PC-3 (cell line): ENCODE data around the gene NRIP1. TPM values are rescaled to one million over a fixed set of nuclear protein-coding genes. Genes with fewer than 3 reads are reported as not detected.

Experiments
- ATAC-seq: fragments of 200-7000 bp; cut with Tn5 transposase; 2 replicates; pipeline ENCODE4 v1.9.1; 2020; ENCODE audit warnings: mild to moderate bottlenecking, moderate library complexity
- BruUV-seq: library from RNA; stranded (reverse); fragments of 400-500 nt; replicated peaks from 2 replicates; lab custom pipeline; 2021; lab: Mats Ljungman, UMichigan
- CTCF ChIA-PET: fragments of 300-600 bp; sonication (Branson Sonifier 250); formaldehyde crosslinking; loops from one replicate; lab custom pipeline; 2022; ENCODE audit warnings: antibody characterized with exemption; lab: Charles Lee
- POLR2A ChIA-PET: fragments of 300-600 bp; sonication (Branson Sonifier 250); formaldehyde crosslinking; loops from one replicate; lab custom pipeline; 2022; ENCODE audit warnings: antibody characterized with exemption; ENCODE audit not compliant: unreplicated experiment; lab: Charles Lee
- DNase-seq: peaks from one replicate; pipeline ENCODE4 v3.0.0-alpha.2; 2015
- H2AFZ ChIP-seq: fragments of 300-600 bp; sonication (generic); 2 replicates; pipeline ENCODE4 v1.6.0; 2016; ENCODE audit warnings: antibody characterized with exemption, low read length
- H3F3A ChIP-seq: fragments of 300-600 bp; sonication (generic); one replicate; pipeline ENCODE4 v1.6.0; 2017; ENCODE audit warnings: antibody characterized with exemption, low read length, control low read depth, mild to moderate bottlenecking; ENCODE audit not compliant: unreplicated experiment
- H3K27ac ChIP-seq: fragments of 300-600 bp; sonication (generic); 2 replicates; pipeline ENCODE4 v1.5.1; 2016; ENCODE audit warnings: mild to moderate bottlenecking, low read length
- H3K27me3 ChIP-seq: fragments of 300-600 bp; sonication (generic); 2 replicates; pipeline ENCODE4 v1.6.1; 2016; ENCODE audit warnings: low read length, mixed read lengths
- H3K36me3 ChIP-seq: fragments of 300-600 bp; sonication (generic); 2 replicates; pipeline ENCODE4 v1.6.1; 2016; ENCODE audit warnings: low read depth, mixed run types, low read length, mixed read lengths
- H3K4me1 ChIP-seq: fragments of 300-600 bp; sonication (generic); 2 replicates; pipeline ENCODE4 v1.5.1; 2016; ENCODE audit warnings: low read length; ENCODE audit not compliant: insufficient read depth
- H3K4me2 ChIP-seq: fragments of 300-600 bp; sonication (generic); 2 replicates; pipeline ENCODE4 v1.6.0; 2016; ENCODE audit warnings: low read length
- H3K4me3 ChIP-seq: fragments of 300-600 bp; sonication (generic); 2 replicates; pipeline ENCODE4 v1.5.1; 2016; ENCODE audit warnings: mild to moderate bottlenecking, low read length, mixed read lengths
- H3K79me2 ChIP-seq: fragments of 300-600 bp; sonication (generic); 2 replicates; pipeline ENCODE4 v1.6.1; 2017; ENCODE audit warnings: low read length, mixed read lengths
- H3K9ac ChIP-seq: fragments of 300-600 bp; sonication (generic); 2 replicates; pipeline ENCODE4 v1.6.0; 2016; ENCODE audit warnings: mild to moderate bottlenecking, low read length
- H3K9me2 ChIP-seq: fragments of 300-600 bp; sonication (generic); replicated peaks from 2 replicates; pipeline ENCODE4 v1.6.1; 2016; ENCODE audit warnings: mixed run types, low read length, mixed read lengths
- H3K9me3 ChIP-seq: fragments of 300-600 bp; sonication (generic); 2 replicates; pipeline ENCODE4 v1.6.1; 2016; ENCODE audit warnings: low read length, mixed read lengths
- H4K20me1 ChIP-seq: fragments of 300-600 bp; sonication (generic); 2 replicates; pipeline ENCODE4 v1.6.1; 2016; ENCODE audit warnings: low read length, mixed read lengths
- CTCF ChIP-seq: fragments of 300-600 bp; sonication (generic); conservative IDR thresholded peaks from 2 replicates; pipeline ENCODE4 v1.5.1; 2017; ENCODE audit warnings: antibody characterized with exemption, low read depth, mild to moderate bottlenecking, low read length
- EZH2 ChIP-seq: fragments of 300-600 bp; sonication (generic); IDR thresholded peaks from one replicate; pipeline ENCODE4 v1.6.1; 2017; ENCODE audit warnings: antibody characterized with exemption, mild to moderate bottlenecking, low read length; ENCODE audit not compliant: unreplicated experiment
- EZH2phosphoT487 ChIP-seq: fragments of 300-600 bp; sonication (generic); IDR thresholded peaks from 2 replicates; pipeline ENCODE4 v1.6.1; 2018; ENCODE audit warnings: mild to moderate bottlenecking, antibody characterized with exemption, low read length, borderline replicate concordance
- intact Hi-C: fragments of 100-400 bp; cut with micrococcal nuclease; formaldehyde crosslinking; loops from 2 replicates; pipeline ENCODE4 v1.9.0; 2023
- total RNA-seq: library from RNA; depleted of rRNA; stranded (reverse); fragments of >200 nt; gene quantifications from 2 replicates; pipeline ENCODE4 v1.2.3, GENCODE V29; 2014

The NRIP1 gene
- total RNA-seq, 1 experiment from 2014 or later, result 69.2 TPM

DNA sequence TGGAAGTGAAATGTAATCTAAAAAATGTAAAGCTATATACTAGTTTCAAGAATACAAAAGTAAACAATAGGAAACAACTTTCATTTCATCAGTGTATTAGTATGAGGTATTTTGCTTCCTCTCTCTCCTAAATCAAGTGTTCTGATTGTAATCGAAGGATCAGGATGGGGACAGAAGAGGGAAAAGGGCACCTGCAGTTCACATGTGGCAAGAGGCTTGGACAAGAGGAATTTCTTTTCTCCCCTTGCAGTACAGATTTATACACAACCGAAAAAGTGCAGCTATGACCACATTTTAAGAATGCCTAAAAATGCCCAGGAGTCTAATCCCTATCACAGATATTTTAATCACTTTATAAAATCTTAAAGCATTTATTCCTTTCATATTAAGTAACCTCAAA is 63.7 kb downstream of the NRIP1 start:
- ATAC-seq (no peak; the same call in 1 of the 2 replicates), DNase-seq (no peak)
- Histone ChIP-seq H2AFZ (no peak overlapping the region), H3K27me3 (no peaks in the 10 kb centered on the region), H3K4me3 (no peak overlapping the region), H3K9me3 (no peaks in the 10 kb centered on the region), H3K9me2 (no peaks in the 10 kb centered on the region), H4K20me1 (peaks cover 27% of the 10 kb centered on the region), H3K4me2 (no peak overlapping the region), H3K36me3 (peaks cover 45% of the 10 kb centered on the region), H3K27ac (no peak overlapping the region), H3K79me2 (peaks cover 97% of the 10 kb centered on the region), H3K4me1 (peaks cover 24% of the 10 kb centered on the region; the same call in 1 of the 2 replicates), H3K9ac (no peak overlapping the region), H3F3A (peaks cover 4% of the 10 kb centered on the region)
- TF ChIP-seq EZH2phosphoT487 (no peak), EZH2 (no peak), CTCF (no peak)
- POLR2A ChIA-PET, result interaction anchor here (0.6 kb wide), 1 partner anchor 208 kb away, joined by 4 read pairs; no protein-coding TSS in a partner anchor
- no TSS peak for BruUV-seq
- CTCF ChIA-PET, result no interaction called here
- intact Hi-C loops, result no loop called here

DNA sequence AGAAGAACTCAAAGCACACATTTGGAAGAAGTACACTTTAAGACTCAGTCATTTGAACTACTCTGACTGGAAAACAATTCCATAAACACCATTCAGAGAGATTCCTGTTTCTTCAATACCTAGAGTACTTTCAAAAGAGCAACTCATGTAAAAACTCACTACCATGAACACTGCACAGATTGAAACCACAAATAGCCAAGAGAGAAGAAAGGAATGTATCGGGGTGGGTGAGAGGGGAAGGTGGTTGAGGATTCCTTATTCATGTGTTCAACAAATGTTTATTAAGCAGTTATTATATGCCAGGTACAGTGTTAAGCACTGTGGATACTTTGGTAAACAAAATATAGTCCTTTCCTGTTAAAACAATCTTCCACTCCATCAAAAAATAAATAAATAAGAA is 64.7 kb downstream of the NRIP1 start:
- Histone ChIP-seq H3K9me2 (no peaks in the 10 kb centered on the region), H3K4me2 (no peak overlapping the region), H3K36me3 (peaks cover 39% of the 10 kb centered on the region), H3K9me3 (no peaks in the 10 kb centered on the region), H3F3A (peaks cover 4% of the 10 kb centered on the region), H3K4me3 (no peak overlapping the region), H3K9ac (no peak overlapping the region), H4K20me1 (peaks cover 25% of the 10 kb centered on the region; the same call in 1 of the 2 replicates), H3K27me3 (no peaks in the 10 kb centered on the region), H3K27ac (no peak overlapping the region), H2AFZ (no peak overlapping the region), H3K4me1 (peaks cover 30% of the 10 kb centered on the region; the same call in 1 of the 2 replicates), H3K79me2 (peaks cover 97% of the 10 kb centered on the region)
- ATAC-seq (0 out of 2 replicates have a peak, but pooled peaks have one; percentile 14), DNase-seq (peak; percentile 50)
- intact Hi-C loops, result no loop called here
- ChIA-PET POLR2A (no interaction called here), CTCF (no interaction called here)
- BruUV-seq, result no TSS peak
- TF ChIP-seq CTCF (no peak), EZH2phosphoT487 (no peak), EZH2 (no peak)

- no peak overlapping the region for H3K27ac ChIP-seq
- H3K9me3 ChIP-seq, result no peaks in the 10 kb centered on the region
- no TSS peak for BruUV-seq
- DNase-seq (no peak), ATAC-seq (no peak)
- H3K9me2 ChIP-seq, result no peaks in the 10 kb centered on the region
- no peak overlapping the region for H3K4me2 ChIP-seq
- no peak overlapping the region for H2AFZ ChIP-seq
- no peak for TF ChIP-seq EZH2phosphoT487
- no peak for TF ChIP-seq EZH2
- no peak for TF ChIP-seq CTCF
- POLR2A ChIA-PET, result interaction anchor here (0.5 kb wide), 1 partner anchor 12 kb away, joined by 3 read pairs; no protein-coding TSS in a partner anchor
- CTCF ChIA-PET, result no interaction called here
- intact Hi-C loops, result no loop called here
- H3K9ac ChIP-seq, result no peak overlapping the region
- no peak overlapping the region for H3K4me3 ChIP-seq
- H3K79me2 ChIP-seq, result peaks cover 97% of the 10 kb centered on the region
- H4K20me1 ChIP-seq, result peaks cover 15% of the 10 kb centered on the region; the same call in 1 of the 2 replicates
- H3K36me3 ChIP-seq, result peaks cover 33% of the 10 kb centered on the region
- H3K27me3 ChIP-seq, result no peaks in the 10 kb centered on the region
- H3K4me1 ChIP-seq, result peaks cover 30% of the 10 kb centered on the region; the same call in 1 of the 2 replicates
- peaks cover 4% of the 10 kb centered on the region for H3F3A ChIP-seq
Measured at GRCh38 chr21:14998784-14999183, 66.0 kb downstream of the NRIP1 start.
